ENCODE results near the gene DPP6. TPM values are rescaled to one million over a fixed set of nuclear protein-coding genes. Genes with fewer than 3 reads are reported as not detected.

The DPP6 gene
- total and polyA plus RNA-seq, 8 donors = 0.29 to 1.2 (median 0.57) TPM

DNA sequence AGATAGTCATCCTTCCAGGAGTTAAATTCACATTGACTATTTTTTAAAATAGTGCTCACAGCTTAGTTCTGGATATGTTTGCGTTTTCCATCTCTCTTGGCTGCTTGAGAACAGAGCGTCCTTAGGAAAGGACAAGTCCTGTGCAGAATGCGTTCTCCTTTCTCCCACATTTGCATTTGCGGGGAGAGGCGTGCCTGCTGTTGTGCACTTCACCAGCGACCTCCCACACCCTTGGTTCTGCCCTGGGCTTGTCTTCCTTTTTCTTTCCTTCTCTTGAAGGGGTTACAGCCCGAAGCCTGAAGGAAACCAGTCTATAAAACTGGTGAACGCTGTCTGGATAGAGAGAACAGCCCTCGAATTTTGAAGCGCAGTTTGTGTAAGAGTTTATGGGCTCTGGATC lies 367.1 kb downstream of the DPP6 start:
- no peak overlapping the region for H3K4me3 ChIP-seq
- H3K36me3 ChIP-seq = no peaks in the 10 kb centered on the region
- TF ChIP-seq, protein P1, sequence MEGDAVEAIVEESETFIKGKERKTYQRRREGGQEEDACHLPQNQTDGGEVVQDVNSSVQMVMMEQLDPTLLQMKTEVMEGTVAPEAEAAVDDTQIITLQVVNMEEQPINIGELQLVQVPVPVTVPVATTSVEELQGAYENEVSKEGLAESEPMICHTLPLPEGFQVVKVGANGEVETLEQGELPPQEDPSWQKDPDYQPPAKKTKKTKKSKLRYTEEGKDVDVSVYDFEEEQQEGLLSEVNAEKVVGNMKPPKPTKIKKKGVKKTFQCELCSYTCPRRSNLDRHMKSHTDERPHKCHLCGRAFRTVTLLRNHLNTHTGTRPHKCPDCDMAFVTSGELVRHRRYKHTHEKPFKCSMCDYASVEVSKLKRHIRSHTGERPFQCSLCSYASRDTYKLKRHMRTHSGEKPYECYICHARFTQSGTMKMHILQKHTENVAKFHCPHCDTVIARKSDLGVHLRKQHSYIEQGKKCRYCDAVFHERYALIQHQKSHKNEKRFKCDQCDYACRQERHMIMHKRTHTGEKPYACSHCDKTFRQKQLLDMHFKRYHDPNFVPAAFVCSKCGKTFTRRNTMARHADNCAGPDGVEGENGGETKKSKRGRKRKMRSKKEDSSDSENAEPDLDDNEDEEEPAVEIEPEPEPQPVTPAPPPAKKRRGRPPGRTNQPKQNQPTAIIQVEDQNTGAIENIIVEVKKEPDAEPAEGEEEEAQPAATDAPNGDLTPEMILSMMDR (IDR thresholded peaks at IDR 0.05) = no peak

GRCh38 chr7:154423231-154423630 lies 371.0 kb downstream of the DPP6 start:
- ATAC-seq = no peak
- Histone ChIP-seq H3K4me1 (no peaks in the 10 kb centered on the region), H3K36me3 (no peaks in the 10 kb centered on the region), H3K27me3 (no peaks in the 10 kb centered on the region), H3K9me3 (no peaks in the 10 kb centered on the region), H3K27ac (no peak overlapping the region), H3K4me3 (no peak overlapping the region)
- TF ChIP-seq, protein P1 (IDR thresholded peaks at IDR 0.05) = no peak
- no peak for DNase-seq
- intact Hi-C loops (cut with DNase I) = no loop called here

More for the DNA sequence above, 367.1 kb downstream of the DPP6 start:
- Histone ChIP-seq H3K27me3 (no peaks in the 10 kb centered on the region), H3K27ac (no peak overlapping the region), H3K4me1 (no peaks in the 10 kb centered on the region), H3K9me3 (no peaks in the 10 kb centered on the region)
- ATAC-seq (no peak), DNase-seq (no peak)
- intact Hi-C loops (cut with DNase I) = no loop called here

DNA sequence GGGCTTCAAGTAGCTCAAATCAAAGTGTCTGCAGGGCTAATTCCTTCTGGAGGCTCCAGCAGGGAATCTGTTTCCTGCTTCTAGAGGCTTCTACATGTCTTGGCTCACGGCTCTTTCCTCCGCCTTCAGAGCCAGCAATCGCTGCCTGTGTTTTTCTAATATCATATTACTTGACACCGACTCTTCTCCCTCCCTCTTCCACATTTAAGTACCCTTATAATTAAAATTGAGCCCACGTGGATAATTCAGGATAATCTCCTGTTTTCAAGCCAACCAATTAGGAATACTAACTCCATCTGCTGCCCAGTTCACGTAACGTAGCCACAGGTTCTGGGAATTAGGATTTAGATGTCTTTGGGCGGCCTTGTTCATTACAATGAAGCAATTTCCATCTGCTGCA lies 372.2 kb downstream of the DPP6 start:
- DNase-seq = no peak
- H3K4me3 ChIP-seq = no peak overlapping the region
- H3K9me3 ChIP-seq = no peaks in the 10 kb centered on the region
- TF ChIP-seq, protein P1 (IDR thresholded peaks at IDR 0.05) = no peak
- no peaks in the 10 kb centered on the region for H3K27me3 ChIP-seq
- intact Hi-C loops (cut with DNase I) = no loop called here
- H3K4me1 ChIP-seq = no peaks in the 10 kb centered on the region
- H3K36me3 ChIP-seq = no peaks in the 10 kb centered on the region
- ATAC-seq = no peak
- no peak overlapping the region for H3K27ac ChIP-seq

- Histone ChIP-seq H3K36me3 (no peaks in the 10 kb centered on the region), H3K4me3 (no peak overlapping the region), H3K9me3 (no peaks in the 10 kb centered on the region), H3K4me1 (no peaks in the 10 kb centered on the region), H3K27ac (no peak overlapping the region), H3K27me3 (no peaks in the 10 kb centered on the region)
- TF ChIP-seq, protein P1 (IDR thresholded peaks at IDR 0.05) = no peak
- ATAC-seq (no peak), DNase-seq (no peak)
- intact Hi-C loops (cut with DNase I) = no loop called here
Measured at GRCh38 chr7:154425271-154425670, 373.1 kb downstream of the DPP6 start.

DNA sequence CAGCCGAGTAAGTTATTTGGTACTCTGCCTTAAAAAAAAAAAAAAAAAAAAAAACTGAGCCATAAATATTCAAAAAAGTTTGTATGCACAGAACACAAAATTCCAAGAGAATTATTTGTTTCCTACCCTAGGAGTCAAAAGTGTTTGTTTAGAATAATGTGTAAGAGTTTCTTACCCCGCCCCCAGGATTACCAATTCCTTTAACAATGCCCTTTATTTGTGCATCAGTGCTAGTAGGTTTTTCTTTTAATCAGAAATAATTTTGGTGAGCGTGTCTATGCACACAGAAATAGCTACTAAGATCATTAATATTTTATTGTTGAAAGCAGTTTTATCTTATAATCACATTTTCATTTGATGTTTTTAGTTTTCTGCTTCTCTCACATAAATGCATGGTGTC lies 374.6 kb downstream of the DPP6 start:
- DNase-seq (no peak), ATAC-seq (no peak)
- Histone ChIP-seq H3K27ac (no peak overlapping the region), H3K36me3 (no peaks in the 10 kb centered on the region), H3K9me3 (peaks cover 0 to 2% of the 10 kb centered on the region in 2 donors), H3K27me3 (no peaks in the 10 kb centered on the region), H3K4me1 (no peaks in the 10 kb centered on the region), H3K4me3 (no peak overlapping the region)
- intact Hi-C loops (cut with DNase I) = no loop called here
- TF ChIP-seq, protein P1 (IDR thresholded peaks at IDR 0.05) = no peak

Measured in left lung (tissue), 10 donors.